OCI-LY1 (cell line): ENCODE results near the gene SSNA1.

Source experiments
- EZH2 ChIP-seq: fragments of 200-600 bp; sonication (generic), shearing (Covaris generic); IDR thresholded peaks from 2 replicates; pipeline ENCODE4 v1.8.0; 2017; ENCODE audit warnings: borderline replicate concordance, mixed run types, mild to moderate bottlenecking, antibody characterized with exemption, low read length, moderate library complexity, mixed read lengths
- TF ChIP-seq, protein P1 (sequence below): fragments of 200-600 bp; sonication (generic), shearing (Covaris generic); IDR thresholded peaks from 2 replicates; pipeline ENCODE4 v1.5.1; 2017; ENCODE audit warnings: mild to moderate bottlenecking, antibody characterized with exemption, low read length, moderate library complexity, mixed read lengths

- TF ChIP-seq, protein P1, sequence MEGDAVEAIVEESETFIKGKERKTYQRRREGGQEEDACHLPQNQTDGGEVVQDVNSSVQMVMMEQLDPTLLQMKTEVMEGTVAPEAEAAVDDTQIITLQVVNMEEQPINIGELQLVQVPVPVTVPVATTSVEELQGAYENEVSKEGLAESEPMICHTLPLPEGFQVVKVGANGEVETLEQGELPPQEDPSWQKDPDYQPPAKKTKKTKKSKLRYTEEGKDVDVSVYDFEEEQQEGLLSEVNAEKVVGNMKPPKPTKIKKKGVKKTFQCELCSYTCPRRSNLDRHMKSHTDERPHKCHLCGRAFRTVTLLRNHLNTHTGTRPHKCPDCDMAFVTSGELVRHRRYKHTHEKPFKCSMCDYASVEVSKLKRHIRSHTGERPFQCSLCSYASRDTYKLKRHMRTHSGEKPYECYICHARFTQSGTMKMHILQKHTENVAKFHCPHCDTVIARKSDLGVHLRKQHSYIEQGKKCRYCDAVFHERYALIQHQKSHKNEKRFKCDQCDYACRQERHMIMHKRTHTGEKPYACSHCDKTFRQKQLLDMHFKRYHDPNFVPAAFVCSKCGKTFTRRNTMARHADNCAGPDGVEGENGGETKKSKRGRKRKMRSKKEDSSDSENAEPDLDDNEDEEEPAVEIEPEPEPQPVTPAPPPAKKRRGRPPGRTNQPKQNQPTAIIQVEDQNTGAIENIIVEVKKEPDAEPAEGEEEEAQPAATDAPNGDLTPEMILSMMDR: no peak
- no peak for TF ChIP-seq EZH2
Measured at GRCh38 chr9:137178939-137179630, 9.4 kb upstream of the SSNA1 start.
